K562 (cell line): ENCODE results near the gene TRA2B. TPM values are rescaled to one million over a fixed set of nuclear protein-coding genes. Genes with fewer than 3 reads are reported as not detected.
A peak's percentile ranks its signal among the peaks of the same experiment; 100 is the strongest.

Experiments
- ATAC-seq: fragments of 200-7000 bp; cut with Tn5 transposase; 3 replicates; pipeline ENCODE4 v1.9.1; 2020; ENCODE audit warnings: moderate library complexity
- BruUV-seq: library from RNA; stranded (reverse); fragments of 400-500 nt; replicated peaks from 2 replicates; lab custom pipeline; 2021; lab: Mats Ljungman, UMichigan
- CTCF ChIA-PET: fragments of 300-600 bp; formaldehyde crosslinking; extraction: SDS; loops from one replicate; lab custom pipeline; 2021; ENCODE audit warnings: low intra/inter-chr PET ratio; lab: Yijun Ruan, JAX
- POLR2A ChIA-PET: fragments of 300-600, 350-650 bp; sonication (Branson Sonifier 250); formaldehyde crosslinking; extraction: SDS; loops from one replicate; lab custom pipeline; 2021; ENCODE audit warnings: antibody characterized with exemption, inconsistent platforms; lab: Yijun Ruan, JAX
- DNase-seq, 4 experiments: peaks; one replicate each; pipeline versions ENCODE4 v3.0.0 to v3.0.0-alpha.2; 2011 to 2018; ENCODE audit warnings: low spot score in 3 of 4, mixed read lengths in 3 of 4; ENCODE audit errors: extremely low read depth in 1 of 4
- FAIRE-seq: peaks from 2 replicates; lab custom pipeline; 2011; peaks lifted over from hg19 to GRCh38; lab: Jason Lieb, UNC
- H2AFZ ChIP-seq: 2 replicates; pipeline ENCODE4 v1.6.0; 2011; ENCODE audit warnings: low read depth, low read length, control low read depth, inconsistent platforms
- H3K27ac ChIP-seq: fragments of 200-600 bp; 3 replicates; pipeline ENCODE4 v1.8.0; 2011; ENCODE audit warnings: low read depth, mild to moderate bottlenecking, control low read depth, inconsistent platforms, low read length, moderate library complexity, mixed read lengths; ENCODE audit errors: extremely low read depth
- H3K27me3 ChIP-seq, 2 experiments: fragments of 300-600 bp in 1 of 2; 2 replicates in 1 of 2; 3 replicates in 1 of 2; pipeline versions ENCODE4 v1.6.0 to v1.8.0; 2011; ENCODE audit warnings: inconsistent platforms in 2 of 2, low read length in 2 of 2, mild to moderate bottlenecking in 1 of 2, mixed read lengths in 1 of 2, moderate library complexity in 1 of 2; ENCODE audit not compliant: control insufficient read depth in 2 of 2, insufficient read depth in 2 of 2
- H3K36me3 ChIP-seq: fragments of 300-600 bp; 3 replicates; pipeline ENCODE4 v1.8.0; 2011; ENCODE audit warnings: mild to moderate bottlenecking, low read length, inconsistent platforms; ENCODE audit not compliant: control insufficient read depth, insufficient read depth
- H3K4me1 ChIP-seq, 2 experiments: fragments of 200-600 bp in 1 of 2; replicated peaks in 1 of 2; 2 replicates in 1 of 2; 3 replicates in 1 of 2; pipeline versions ENCODE4 v1.5.1 to v1.8.0; 2011; ENCODE audit warnings: inconsistent platforms in 2 of 2, low read length in 2 of 2, mild to moderate bottlenecking in 1 of 2, mixed read lengths in 1 of 2, moderate library complexity in 1 of 2; ENCODE audit not compliant: control insufficient read depth in 2 of 2, insufficient read depth in 2 of 2
- H3K4me2 ChIP-seq: 2 replicates; pipeline ENCODE4 v1.6.1; 2011; ENCODE audit warnings: low read length, control low read depth, inconsistent platforms, mixed read lengths; ENCODE audit not compliant: insufficient read depth
- H3K4me3 ChIP-seq: fragments of 200-600 bp; sonication (generic), shearing (Covaris generic); 2 replicates; pipeline ENCODE4 v1.5.1; 2016; ENCODE audit warnings: control low read depth, inconsistent platforms
- H3K79me2 ChIP-seq: fragments of 200-600 bp; 3 replicates; pipeline ENCODE4 v1.8.0; 2011; ENCODE audit warnings: low read length, inconsistent platforms; ENCODE audit not compliant: control insufficient read depth, insufficient read depth
- H3K9ac ChIP-seq, 2 experiments: 2 replicates each; pipeline versions ENCODE4 v1.6.0 to v1.6.1; 2011; ENCODE audit warnings: low read depth in 2 of 2, low read length in 2 of 2, control low read depth in 1 of 2, inconsistent platforms in 1 of 2, mild to moderate bottlenecking in 1 of 2, mixed read lengths in 1 of 2; ENCODE audit not compliant: insufficient read depth in 1 of 2
- H3K9me1 ChIP-seq: one replicate; pipeline ENCODE4 v1.6.0; 2011; ENCODE audit warnings: inconsistent platforms, mild to moderate bottlenecking, low read length, moderate library complexity; ENCODE audit not compliant: control insufficient read depth, insufficient read depth
- H3K9me3 ChIP-seq: replicated peaks from 2 replicates; pipeline ENCODE4 v1.5.1; 2011; ENCODE audit warnings: low read depth, low read length, inconsistent platforms; ENCODE audit not compliant: control insufficient read depth, insufficient read depth
- H4K20me1 ChIP-seq: replicated peaks from 2 replicates; pipeline ENCODE4 v1.6.1; 2011; ENCODE audit warnings: low read length, inconsistent platforms, mixed read lengths; ENCODE audit not compliant: control insufficient read depth, insufficient read depth
- JUN ChIP-seq, 2 experiments: sonication (generic) in 1 of 2; formaldehyde crosslinking in 1 of 2; IDR thresholded peaks; 2 replicates each; pipeline versions ENCODE4 v1.6.1 to v1.8.0; 2012 to 2022; ENCODE audit warnings: borderline replicate concordance in 2 of 2, mild to moderate bottlenecking in 2 of 2, improper control_type of control experiment in 1 of 2, low read depth in 1 of 2, low read length in 1 of 2, missing genetic modification reagents in 1 of 2
- JUND ChIP-seq, 2 experiments: IDR thresholded peaks; 2 replicates in 1 of 2; 3 replicates in 1 of 2; pipeline ENCODE4 v1.6.1; 2011; ENCODE audit warnings: borderline replicate concordance in 2 of 2, low read depth in 2 of 2, low read length in 2 of 2, improper control_type of control experiment in 1 of 2, missing biosample characterization in 1 of 2, missing genetic modification characterization in 1 of 2, missing genetic modification reagents in 1 of 2
- KLF13 ChIP-seq: fragments of 450-650 bp; IDR thresholded peaks from 2 replicates; pipeline ENCODE4 v1.6.1; 2016; ENCODE audit warnings: missing genetic modification characterization, low read depth, mild to moderate bottlenecking, missing compliant biosample characterization, moderate library complexity, borderline replicate concordance
- NELFE ChIP-seq: IDR thresholded peaks from 2 replicates; pipeline ENCODE4 v1.6.1; 2011; ENCODE audit warnings: mild to moderate bottlenecking; ENCODE audit not compliant: insufficient read depth, insufficient read length
- NR2C2 ChIP-seq, 2 experiments: fragments of 200-800 bp in 1 of 2; sonication (Bioruptor generic) in 1 of 2; sonication (generic) in 1 of 2; formaldehyde crosslinking in 1 of 2; IDR thresholded peaks; 2 replicates each; pipeline versions ENCODE4 v1.6.1 to v1.8.0; 2016 to 2022; ENCODE audit warnings: mild to moderate bottlenecking in 1 of 2, missing compliant biosample characterization in 1 of 2, missing genetic modification characterization in 1 of 2, missing genetic modification reagents in 1 of 2
- STAT5B ChIP-seq: fragments of 250-450 bp; sonication (Bioruptor Pico); IDR thresholded peaks from 2 replicates; pipeline ENCODE4 v1.8.0; 2021; ENCODE audit warnings: mild to moderate bottlenecking, inconsistent platforms
- ZNF740 ChIP-seq, 3 experiments: fragments of 200-800 bp in 1 of 3; sonication (Bioruptor generic) in 1 of 3; sonication (generic) in 1 of 3; formaldehyde crosslinking in 1 of 3; IDR thresholded peaks; 2 replicates each; pipeline versions ENCODE4 v1.6.1 to v1.8.0; 2016 to 2022; ENCODE audit warnings: mild to moderate bottlenecking in 2 of 3, missing compliant biosample characterization in 2 of 3, missing genetic modification characterization in 2 of 3, missing genetic modification reagents in 1 of 3
- WGBS: fragments of 100-300 bp; shearing (Covaris generic); methylation state at CpG from one replicate; pipeline ENCODE4 v1.1.6; 2016; ENCODE audit warnings: low coverage, mixed read lengths; ENCODE audit not compliant: insufficient coverage; ENCODE audit errors: missing lambda C conversion rate; 5-methylcytosine and 5-hydroxymethylcytosine counted together
- in situ Hi-C: fragments of 300-500 bp; cut with MboI; formaldehyde crosslinking; loops from 4 replicates; pipeline ENCODE4 v1.15.0; 2018; ENCODE audit warnings: inconsistent platforms, mixed read lengths
- intact Hi-C: fragments of 100-400 bp; cut with micrococcal nuclease; formaldehyde crosslinking; loops from 2 replicates; pipeline ENCODE4 v1.14.2; 2022
- polyA plus RNA-seq, 8 experiments: library from polyadenylated mRNA; depleted of rRNA in 4 of 8; stranded (reverse) in 5 of 8; unstranded in 3 of 8; fragments of >200 nt; fragmentation: Nextera tagmentation in 2 of 8; fragmentation: Illumina TruSeq in 1 of 8; extraction: Ambion mirVana in 2 of 8; extraction: Trizol in 1 of 8; gene quantifications; 2 replicates each; pipeline versions ENCODE4 v1.2.1 to v1.2.3, GENCODE V29; 2011 to 2014; ENCODE audit warnings: inconsistent platforms in 1 of 8, missing spikeins in 1 of 8
- total RNA-seq, 7 experiments: library from RNA; depleted of rRNA in 6 of 7; stranded (reverse); fragments of >200 nt in 6 of 7; fragmentation: Illumina TruSeq in 2 of 7; extraction: Trizol in 2 of 7; gene quantifications; 2 replicates each; pipeline versions ENCODE4 v1.2.1 to v1.2.3, GENCODE V29; 2011 to 2021; ENCODE audit warnings: low replicate concordance in 1 of 7
- TF ChIP-seq, protein P1 (sequence below): fragments of 250-450 bp; sonication (Bioruptor Pico); IDR thresholded peaks from 2 replicates; pipeline ENCODE4 v1.5.0; 2020; ENCODE audit warnings: mild to moderate bottlenecking, borderline replicate concordance

Gene TRA2B
- total and polyA plus RNA-seq, 9 of the 15 experiments (the other 6 are each of a cell fraction or from before 2014, with no cell fraction given): 105 to 411 (median 278) TPM

DNA sequence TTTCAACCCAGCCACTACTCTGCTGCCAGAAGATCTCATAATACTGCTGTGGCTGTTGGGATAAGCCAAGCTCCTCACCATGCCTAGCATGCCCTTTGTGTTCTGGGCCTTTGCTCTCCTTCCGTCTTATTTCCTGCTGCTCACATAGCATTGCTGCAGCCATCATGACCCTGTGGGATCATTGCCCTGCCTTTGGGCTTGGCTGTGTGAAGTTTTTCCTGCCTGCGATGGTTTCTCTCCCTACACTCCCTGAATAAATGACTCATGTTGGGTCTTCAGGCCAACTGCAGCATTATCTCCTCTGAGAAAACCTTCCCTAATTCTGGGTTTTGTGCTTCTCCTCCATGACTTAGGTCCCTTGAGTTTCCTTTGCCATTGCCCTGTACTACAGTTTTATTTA, 20.8 kb upstream of the TRA2B start:
- no peak overlapping the region for H3K4me2 ChIP-seq
- WGBS: 60% methylated on average over 2 of the region's 2 CpGs
- in situ Hi-C loops (no loop called here), intact Hi-C loops (no loop called here)
- TF ChIP-seq NELFE: no peak
- TF ChIP-seq ZNF740 (CRISPR knock-in tag; IDR thresholded peaks at IDR 0.05): no peak
- no peak for TF ChIP-seq ZNF740 (tag; IDR thresholded peaks at IDR 0.05)
- no peak for TF ChIP-seq KLF13 (tag)
- no peak for TF ChIP-seq JUN (IDR thresholded peaks at IDR 0.05; ENCODE audit: borderline replicate concordance, low read depth, low read length)
- no peak for TF ChIP-seq JUN (CRISPR knock-in tag; IDR thresholded peaks at IDR 0.05; ENCODE audit: borderline replicate concordance)
- TF ChIP-seq JUND (IDR thresholded peaks at IDR 0.05; ENCODE audit: borderline replicate concordance, low read depth, low read length): no peak
- TF ChIP-seq JUND (tag; IDR thresholded peaks at IDR 0.05; ENCODE audit: borderline replicate concordance, low read depth, low read length): no peak
- TF ChIP-seq STAT5B (CRISPR knock-in tag): no peak
- TF ChIP-seq, protein P1, sequence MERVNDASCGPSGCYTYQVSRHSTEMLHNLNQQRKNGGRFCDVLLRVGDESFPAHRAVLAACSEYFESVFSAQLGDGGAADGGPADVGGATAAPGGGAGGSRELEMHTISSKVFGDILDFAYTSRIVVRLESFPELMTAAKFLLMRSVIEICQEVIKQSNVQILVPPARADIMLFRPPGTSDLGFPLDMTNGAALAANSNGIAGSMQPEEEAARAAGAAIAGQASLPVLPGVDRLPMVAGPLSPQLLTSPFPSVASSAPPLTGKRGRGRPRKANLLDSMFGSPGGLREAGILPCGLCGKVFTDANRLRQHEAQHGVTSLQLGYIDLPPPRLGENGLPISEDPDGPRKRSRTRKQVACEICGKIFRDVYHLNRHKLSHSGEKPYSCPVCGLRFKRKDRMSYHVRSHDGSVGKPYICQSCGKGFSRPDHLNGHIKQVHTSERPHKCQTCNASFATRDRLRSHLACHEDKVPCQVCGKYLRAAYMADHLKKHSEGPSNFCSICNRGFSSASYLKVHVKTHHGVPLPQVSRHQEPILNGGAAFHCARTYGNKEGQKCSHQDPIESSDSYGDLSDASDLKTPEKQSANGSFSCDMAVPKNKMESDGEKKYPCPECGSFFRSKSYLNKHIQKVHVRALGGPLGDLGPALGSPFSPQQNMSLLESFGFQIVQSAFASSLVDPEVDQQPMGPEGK: no peak
- no peak for TF ChIP-seq NR2C2 (CRISPR knock-in tag; IDR thresholded peaks at IDR 0.05)
- no peak for TF ChIP-seq NR2C2 (tag; IDR thresholded peaks at IDR 0.05)
- H3K9me1 ChIP-seq: no peaks in the 10 kb centered on the region
- peaks cover 3 to 10% of the 10 kb centered on the region in 2 experiments; a peak in 2 of 5 replicates for H3K4me1 ChIP-seq
- DNase-seq: no peak
- peak overlapping the region; percentile 22; the same call in 1 of the 2 replicates for H2AFZ ChIP-seq
- BruUV-seq: no TSS peak
- 0 out of 2 replicates have a peak, but pooled peaks cover 2% of the 10 kb centered on the region for H3K9me3 ChIP-seq
- H3K79me2 ChIP-seq: no peaks in the 10 kb centered on the region
- H4K20me1 ChIP-seq: no peaks in the 10 kb centered on the region
- no peak for FAIRE-seq
- POLR2A ChIA-PET: no interaction called here
- H3K4me3 ChIP-seq: no peak overlapping the region
- H3K27ac ChIP-seq: no peak overlapping the region
- CTCF ChIA-PET: no interaction called here
- H3K27me3 ChIP-seq: no peaks in the 10 kb centered on the region
- no peaks in the 10 kb centered on the region for H3K36me3 ChIP-seq
- no peak overlapping the region for H3K9ac ChIP-seq
- ATAC-seq: no peak
